HepG2 (cell line): Measurements from ENCODE around the gene TAPBP. TPM values are rescaled to one million over a fixed set of nuclear protein-coding genes. Genes with fewer than 3 reads are reported as not detected.
A peak's percentile ranks its signal among the peaks of the same experiment; 100 is the strongest.

ENCODE experiments used
- FOXK1 ChIP-seq: sonication (generic); formaldehyde crosslinking; IDR thresholded peaks from 2 replicates; pipeline ENCODE4 v1.4.0; 2020; ENCODE audit warnings: low read depth, missing genetic modification reagents, borderline replicate concordance
- HIVEP1 ChIP-seq: sonication (generic); formaldehyde crosslinking; IDR thresholded peaks from 2 replicates; pipeline ENCODE4 v1.4.0; 2020; ENCODE audit warnings: mild to moderate bottlenecking, missing genetic modification reagents
- JDP2 ChIP-seq: sonication (generic); formaldehyde crosslinking; IDR thresholded peaks from 2 replicates; pipeline ENCODE4 v1.8.1; 2022; ENCODE audit warnings: missing genetic modification reagents, borderline replicate concordance
- KDM5B ChIP-seq: sonication (generic); formaldehyde crosslinking; IDR thresholded peaks from 2 replicates; pipeline ENCODE4 v1.4.0; 2020; ENCODE audit warnings: missing genetic modification reagents, mild to moderate bottlenecking, borderline replicate concordance
- KLF16 ChIP-seq, 2 experiments: sonication (generic) in 1 of 2; formaldehyde crosslinking in 1 of 2; IDR thresholded peaks; 2 replicates each; pipeline versions ENCODE4 v1.6.1 to v1.8.0; 2016 to 2023; ENCODE audit warnings: missing genetic modification reagents in 2 of 2, missing compliant biosample characterization in 1 of 2
- NFE2 ChIP-seq: sonication (generic); formaldehyde crosslinking; IDR thresholded peaks from 2 replicates; pipeline ENCODE4 v1.4.0; 2020; ENCODE audit warnings: missing genetic modification reagents
- NR3C1 ChIP-seq: sonication (generic); formaldehyde crosslinking; IDR thresholded peaks from 2 replicates; pipeline ENCODE4 v1.4.0; 2020; ENCODE audit warnings: missing genetic modification reagents
- SAP130 ChIP-seq: IDR thresholded peaks from 2 replicates; pipeline ENCODE4 v1.6.1; 2016; ENCODE audit warnings: low read depth
- SRSF4 ChIP-seq: fragments of 200-400 bp; formaldehyde crosslinking; IDR thresholded peaks from one replicate; pipeline ENCODE4 v1.6.1; 2018; ENCODE audit warnings: mild to moderate bottlenecking, low read depth, low read length, moderate library complexity; ENCODE audit not compliant: poor library complexity, severe bottlenecking
- TP53 ChIP-seq: sonication (generic); formaldehyde crosslinking; conservative IDR thresholded peaks from 2 replicates; pipeline ENCODE4 v1.4.0; 2020; ENCODE audit warnings: missing genetic modification reagents
- ZBTB44 ChIP-seq: sonication (generic); formaldehyde crosslinking; IDR thresholded peaks from 2 replicates; pipeline ENCODE4 v1.4.0; 2020; ENCODE audit warnings: missing genetic modification reagents
- ZNF180 ChIP-seq: sonication (generic); formaldehyde crosslinking; IDR thresholded peaks from 2 replicates; pipeline ENCODE4 v1.4.0; 2020; ENCODE audit warnings: low read depth, missing genetic modification reagents, borderline replicate concordance
- ZNF234 ChIP-seq: sonication (generic); formaldehyde crosslinking; conservative IDR thresholded peaks from 2 replicates; pipeline ENCODE4 v1.5.1; 2020; ENCODE audit warnings: mild to moderate bottlenecking, missing genetic modification reagents
- ZNF446 ChIP-seq: sonication (generic); formaldehyde crosslinking; IDR thresholded peaks from 2 replicates; pipeline ENCODE4 v1.5.0; 2020; ENCODE audit warnings: mild to moderate bottlenecking, missing genetic modification reagents
- polyA plus RNA-seq, 8 experiments: library from polyadenylated mRNA; depleted of rRNA in 3 of 8; stranded (reverse) in 7 of 8; unstranded in 1 of 8; fragments of >200 nt; fragmentation: Illumina TruSeq in 4 of 8; extraction: Trizol in 4 of 8; gene quantifications; 2 replicates each; pipeline versions ENCODE4 v1.2.1 to v1.2.3, GENCODE V29; 2011 to 2016; ENCODE audit warnings: low read depth in 4 of 8, missing spikeins in 1 of 8, mixed read lengths in 1 of 8; ENCODE audit not compliant: insufficient read depth in 1 of 8
- total RNA-seq, 5 experiments: library from RNA; depleted of rRNA; stranded (reverse); fragments of >200 nt; fragmentation: Illumina TruSeq; extraction: Trizol; gene quantifications; 2 replicates each; pipeline ENCODE4 v1.2.3, GENCODE V29; 2016; ENCODE audit warnings: low read depth in 1 of 5
- TF ChIP-seq, protein P1 (sequence below): sonication (generic); formaldehyde crosslinking; IDR thresholded peaks from 2 replicates; pipeline ENCODE4 v1.4.0; 2020; ENCODE audit warnings: missing genetic modification reagents; ENCODE audit errors: not compliant biosample characterization
- TF ChIP-seq, protein P2 (sequence below): sonication (generic); formaldehyde crosslinking; IDR thresholded peaks from 2 replicates; pipeline ENCODE4 v1.8.1; 2023; ENCODE audit warnings: missing genetic modification reagents, mild to moderate bottlenecking, borderline replicate concordance
- TF ChIP-seq, protein P3 (sequence below): sonication (generic); formaldehyde crosslinking; IDR thresholded peaks from 2 replicates; pipeline ENCODE4; 2020; ENCODE audit warnings: missing genetic modification reagents, mild to moderate bottlenecking, borderline replicate concordance
- TF ChIP-seq, protein P4 (sequence below): sonication (generic); formaldehyde crosslinking; IDR thresholded peaks from 2 replicates; pipeline ENCODE4 v1.5.0; 2020; ENCODE audit warnings: missing genetic modification reagents
- TF ChIP-seq, protein P5 (sequence below): sonication (generic); formaldehyde crosslinking; IDR thresholded peaks from 2 replicates; pipeline ENCODE4 v1.4.0; 2020; ENCODE audit warnings: missing genetic modification reagents, borderline replicate concordance

Gene TAPBP
- total and polyA plus RNA-seq, 2 of the 13 experiments (the other 11 are each of a cell fraction or from before 2014, with no cell fraction given), result 27.4 to 32.3 TPM

DNA sequence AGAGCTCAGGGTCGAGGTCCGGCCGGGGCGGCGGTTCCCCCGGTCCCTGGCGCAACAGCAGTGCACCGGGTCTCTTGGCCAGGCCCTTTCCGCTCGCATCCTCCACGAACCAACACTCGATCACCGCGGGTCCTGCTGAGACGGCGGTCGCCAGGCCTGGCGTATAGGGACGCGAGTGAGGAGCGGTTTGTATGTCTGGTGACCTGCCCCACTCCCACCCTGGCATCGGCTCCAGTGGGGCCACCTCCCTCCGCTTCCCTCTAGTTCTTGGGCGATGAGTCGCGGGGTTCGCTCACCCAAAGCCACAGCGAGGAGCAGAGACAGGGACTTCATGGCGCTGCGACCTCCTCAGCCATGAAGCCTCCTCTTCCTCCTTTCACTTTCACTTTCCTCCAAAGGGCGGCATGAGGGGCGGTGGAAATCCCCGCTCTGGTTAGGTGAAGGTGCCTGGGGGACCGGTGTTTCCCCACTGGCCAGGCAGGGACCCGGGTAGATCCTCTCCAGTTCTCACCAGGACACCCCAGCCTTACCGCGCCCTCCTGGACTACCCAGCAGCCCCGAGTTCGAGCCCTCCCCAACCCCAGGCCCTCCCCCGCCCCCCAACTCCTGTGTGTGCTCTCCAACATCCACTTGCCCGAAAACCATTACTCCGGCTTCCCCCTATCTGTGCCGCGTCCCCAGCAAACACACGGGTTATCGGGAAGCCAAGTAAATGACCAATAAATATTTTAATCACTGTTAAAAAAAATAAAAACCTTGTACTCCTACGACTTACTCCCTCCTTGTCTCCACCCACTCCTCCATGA lies at the start of gene TAPBP (continued):
- TF ChIP-seq ZBTB44 (CRISPR knock-in tag) (peak; percentile 72; the same call in 1 of the 2 replicates), ZNF234 (CRISPR knock-in tag) (no peak), ZNF446 (CRISPR knock-in tag) (no peak), TP53 (CRISPR knock-in tag) (no peak), SRSF4 (no peak), SAP130 (peak; percentile 79), KLF16 (CRISPR knock-in tag; IDR thresholded peaks at IDR 0.05) (no peak; a peak in 1 of 4 replicates), NR3C1 (CRISPR knock-in tag) (no peak), HIVEP1 (CRISPR knock-in tag) (peak; percentile 50; the same call in 1 of the 2 replicates), KDM5B (CRISPR knock-in tag) (peak; percentile 28; the same call in 1 of the 2 replicates), ZNF180 (CRISPR knock-in tag) (no peak), FOXK1 (CRISPR knock-in tag) (peak; percentile 11; the same call in 1 of the 2 replicates), JDP2 (CRISPR knock-in tag) (no peak), NFE2 (CRISPR knock-in tag) (no peak)
- TF ChIP-seq, protein P1, sequence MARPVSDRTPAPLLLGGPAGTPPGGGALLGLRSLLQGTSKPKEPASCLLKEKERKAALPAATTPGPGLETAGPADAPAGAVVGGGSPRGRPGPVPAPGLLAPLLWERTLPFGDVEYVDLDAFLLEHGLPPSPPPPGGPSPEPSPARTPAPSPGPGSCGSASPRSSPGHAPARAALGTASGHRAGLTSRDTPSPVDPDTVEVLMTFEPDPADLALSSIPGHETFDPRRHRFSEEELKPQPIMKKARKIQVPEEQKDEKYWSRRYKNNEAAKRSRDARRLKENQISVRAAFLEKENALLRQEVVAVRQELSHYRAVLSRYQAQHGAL (CRISPR knock-in tag), result no peak
- TF ChIP-seq, protein P2, sequence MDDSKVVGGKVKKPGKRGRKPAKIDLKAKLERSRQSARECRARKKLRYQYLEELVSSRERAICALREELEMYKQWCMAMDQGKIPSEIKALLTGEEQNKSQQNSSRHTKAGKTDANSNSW (CRISPR knock-in tag), result no peak
- TF ChIP-seq, protein P3, sequence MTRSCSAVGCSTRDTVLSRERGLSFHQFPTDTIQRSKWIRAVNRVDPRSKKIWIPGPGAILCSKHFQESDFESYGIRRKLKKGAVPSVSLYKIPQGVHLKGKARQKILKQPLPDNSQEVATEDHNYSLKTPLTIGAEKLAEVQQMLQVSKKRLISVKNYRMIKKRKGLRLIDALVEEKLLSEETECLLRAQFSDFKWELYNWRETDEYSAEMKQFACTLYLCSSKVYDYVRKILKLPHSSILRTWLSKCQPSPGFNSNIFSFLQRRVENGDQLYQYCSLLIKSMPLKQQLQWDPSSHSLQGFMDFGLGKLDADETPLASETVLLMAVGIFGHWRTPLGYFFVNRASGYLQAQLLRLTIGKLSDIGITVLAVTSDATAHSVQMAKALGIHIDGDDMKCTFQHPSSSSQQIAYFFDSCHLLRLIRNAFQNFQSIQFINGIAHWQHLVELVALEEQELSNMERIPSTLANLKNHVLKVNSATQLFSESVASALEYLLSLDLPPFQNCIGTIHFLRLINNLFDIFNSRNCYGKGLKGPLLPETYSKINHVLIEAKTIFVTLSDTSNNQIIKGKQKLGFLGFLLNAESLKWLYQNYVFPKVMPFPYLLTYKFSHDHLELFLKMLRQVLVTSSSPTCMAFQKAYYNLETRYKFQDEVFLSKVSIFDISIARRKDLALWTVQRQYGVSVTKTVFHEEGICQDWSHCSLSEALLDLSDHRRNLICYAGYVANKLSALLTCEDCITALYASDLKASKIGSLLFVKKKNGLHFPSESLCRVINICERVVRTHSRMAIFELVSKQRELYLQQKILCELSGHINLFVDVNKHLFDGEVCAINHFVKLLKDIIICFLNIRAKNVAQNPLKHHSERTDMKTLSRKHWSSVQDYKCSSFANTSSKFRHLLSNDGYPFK (CRISPR knock-in tag), result no peak; the same call in 1 of the 2 replicates
- TF ChIP-seq, protein P4, sequence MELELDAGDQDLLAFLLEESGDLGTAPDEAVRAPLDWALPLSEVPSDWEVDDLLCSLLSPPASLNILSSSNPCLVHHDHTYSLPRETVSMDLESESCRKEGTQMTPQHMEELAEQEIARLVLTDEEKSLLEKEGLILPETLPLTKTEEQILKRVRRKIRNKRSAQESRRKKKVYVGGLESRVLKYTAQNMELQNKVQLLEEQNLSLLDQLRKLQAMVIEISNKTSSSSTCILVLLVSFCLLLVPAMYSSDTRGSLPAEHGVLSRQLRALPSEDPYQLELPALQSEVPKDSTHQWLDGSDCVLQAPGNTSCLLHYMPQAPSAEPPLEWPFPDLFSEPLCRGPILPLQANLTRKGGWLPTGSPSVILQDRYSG (CRISPR knock-in tag), result no peak
- TF ChIP-seq, protein P5, sequence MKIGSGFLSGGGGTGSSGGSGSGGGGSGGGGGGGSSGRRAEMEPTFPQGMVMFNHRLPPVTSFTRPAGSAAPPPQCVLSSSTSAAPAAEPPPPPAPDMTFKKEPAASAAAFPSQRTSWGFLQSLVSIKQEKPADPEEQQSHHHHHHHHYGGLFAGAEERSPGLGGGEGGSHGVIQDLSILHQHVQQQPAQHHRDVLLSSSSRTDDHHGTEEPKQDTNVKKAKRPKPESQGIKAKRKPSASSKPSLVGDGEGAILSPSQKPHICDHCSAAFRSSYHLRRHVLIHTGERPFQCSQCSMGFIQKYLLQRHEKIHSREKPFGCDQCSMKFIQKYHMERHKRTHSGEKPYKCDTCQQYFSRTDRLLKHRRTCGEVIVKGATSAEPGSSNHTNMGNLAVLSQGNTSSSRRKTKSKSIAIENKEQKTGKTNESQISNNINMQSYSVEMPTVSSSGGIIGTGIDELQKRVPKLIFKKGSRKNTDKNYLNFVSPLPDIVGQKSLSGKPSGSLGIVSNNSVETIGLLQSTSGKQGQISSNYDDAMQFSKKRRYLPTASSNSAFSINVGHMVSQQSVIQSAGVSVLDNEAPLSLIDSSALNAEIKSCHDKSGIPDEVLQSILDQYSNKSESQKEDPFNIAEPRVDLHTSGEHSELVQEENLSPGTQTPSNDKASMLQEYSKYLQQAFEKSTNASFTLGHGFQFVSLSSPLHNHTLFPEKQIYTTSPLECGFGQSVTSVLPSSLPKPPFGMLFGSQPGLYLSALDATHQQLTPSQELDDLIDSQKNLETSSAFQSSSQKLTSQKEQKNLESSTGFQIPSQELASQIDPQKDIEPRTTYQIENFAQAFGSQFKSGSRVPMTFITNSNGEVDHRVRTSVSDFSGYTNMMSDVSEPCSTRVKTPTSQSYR (CRISPR knock-in tag), result no peak
